OCI-LY3 (cell line): Measurements from ENCODE around the gene MOB1B.

ENCODE experiments used
- EZH2phosphoT487 ChIP-seq: fragments of 200-600 bp; shearing (Covaris generic); IDR thresholded peaks from 2 replicates; pipeline ENCODE4 v1.6.1; 2018; ENCODE audit warnings: antibody characterized with exemption, mixed run types, low read depth
- TF ChIP-seq, protein P1 (sequence below): fragments of 200-600, 300-600 bp; sonication (generic); IDR thresholded peaks from 2 replicates; pipeline ENCODE4 v1.5.1; 2014; ENCODE audit warnings: antibody characterized with exemption, low read length, low read depth

GRCh38 chr4:70880739-70881138, 21.4 kb upstream of the MOB1B start:
- TF ChIP-seq, protein P1, sequence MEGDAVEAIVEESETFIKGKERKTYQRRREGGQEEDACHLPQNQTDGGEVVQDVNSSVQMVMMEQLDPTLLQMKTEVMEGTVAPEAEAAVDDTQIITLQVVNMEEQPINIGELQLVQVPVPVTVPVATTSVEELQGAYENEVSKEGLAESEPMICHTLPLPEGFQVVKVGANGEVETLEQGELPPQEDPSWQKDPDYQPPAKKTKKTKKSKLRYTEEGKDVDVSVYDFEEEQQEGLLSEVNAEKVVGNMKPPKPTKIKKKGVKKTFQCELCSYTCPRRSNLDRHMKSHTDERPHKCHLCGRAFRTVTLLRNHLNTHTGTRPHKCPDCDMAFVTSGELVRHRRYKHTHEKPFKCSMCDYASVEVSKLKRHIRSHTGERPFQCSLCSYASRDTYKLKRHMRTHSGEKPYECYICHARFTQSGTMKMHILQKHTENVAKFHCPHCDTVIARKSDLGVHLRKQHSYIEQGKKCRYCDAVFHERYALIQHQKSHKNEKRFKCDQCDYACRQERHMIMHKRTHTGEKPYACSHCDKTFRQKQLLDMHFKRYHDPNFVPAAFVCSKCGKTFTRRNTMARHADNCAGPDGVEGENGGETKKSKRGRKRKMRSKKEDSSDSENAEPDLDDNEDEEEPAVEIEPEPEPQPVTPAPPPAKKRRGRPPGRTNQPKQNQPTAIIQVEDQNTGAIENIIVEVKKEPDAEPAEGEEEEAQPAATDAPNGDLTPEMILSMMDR = no peak
- no peak for TF ChIP-seq EZH2phosphoT487
